Endometrium (tissue), 2 donors: Measurements from ENCODE around the gene SDC3.

Source experiments
- FAIRE-seq: peaks from 2 replicates; lab custom pipeline; 2012; peaks lifted over from hg19 to GRCh38; lab: Jason Lieb, UNC
- donor health status: control.
- donor health status: control.

SDC3 gene

DNA sequence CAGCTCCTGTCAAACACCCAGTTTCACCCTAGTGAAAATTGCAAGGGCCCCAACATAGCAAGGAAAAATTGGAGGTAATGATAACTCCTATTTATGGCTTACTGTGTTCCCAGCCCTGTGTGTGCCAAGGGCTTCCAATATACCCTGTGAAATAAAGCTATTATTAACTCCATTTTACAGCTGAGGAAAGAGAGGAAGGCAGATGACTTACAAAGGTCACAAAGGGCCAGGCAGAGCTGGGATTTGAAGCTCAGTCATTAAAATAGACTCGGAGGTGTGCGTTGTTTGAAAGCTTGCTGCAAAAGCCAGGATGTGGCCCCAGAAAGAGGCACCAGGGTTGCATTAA lies 20.2 kb upstream of the SDC3 start:
- no peak for FAIRE-seq

DNA sequence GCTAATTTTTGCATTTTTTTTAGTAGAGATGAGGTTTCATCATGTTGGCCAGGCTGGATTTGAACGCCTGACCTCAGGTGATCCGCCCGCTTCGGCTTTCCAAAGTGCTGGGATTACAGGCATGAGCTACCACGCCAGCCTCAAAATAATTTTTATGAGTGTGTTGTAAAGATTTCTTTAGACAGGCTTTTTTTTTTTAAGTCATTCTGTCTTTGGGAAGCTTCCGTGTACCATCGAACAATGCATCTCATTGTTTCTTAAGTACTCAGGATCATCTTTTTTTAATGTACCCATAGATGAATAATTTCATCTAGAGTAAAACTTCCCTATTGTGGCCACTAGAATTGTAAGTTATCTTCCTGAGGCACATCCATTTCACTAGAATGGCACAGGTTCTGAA lies 19.6 kb upstream of the SDC3 start:
- no peak for FAIRE-seq

DNA sequence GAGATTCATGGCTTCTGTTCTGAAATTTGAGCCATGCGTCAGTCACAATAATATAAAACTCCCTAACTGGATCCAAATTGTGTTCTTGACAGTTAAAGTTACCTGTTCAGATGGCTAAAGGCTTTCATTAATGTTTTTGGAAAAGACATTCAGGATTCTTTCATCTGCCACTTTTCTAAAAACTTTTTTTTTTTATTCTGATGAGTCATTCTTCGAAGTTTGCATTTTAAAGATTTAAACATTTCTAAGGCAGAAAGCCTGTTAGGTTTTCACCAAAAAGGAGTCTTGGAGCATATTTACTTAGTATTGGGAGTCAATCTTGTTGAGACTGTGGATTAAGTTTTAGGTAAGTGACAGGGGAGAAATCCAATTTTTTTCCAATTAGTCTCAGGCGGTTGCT lies 18.9 kb upstream of the SDC3 start:
- FAIRE-seq: no peak

DNA sequence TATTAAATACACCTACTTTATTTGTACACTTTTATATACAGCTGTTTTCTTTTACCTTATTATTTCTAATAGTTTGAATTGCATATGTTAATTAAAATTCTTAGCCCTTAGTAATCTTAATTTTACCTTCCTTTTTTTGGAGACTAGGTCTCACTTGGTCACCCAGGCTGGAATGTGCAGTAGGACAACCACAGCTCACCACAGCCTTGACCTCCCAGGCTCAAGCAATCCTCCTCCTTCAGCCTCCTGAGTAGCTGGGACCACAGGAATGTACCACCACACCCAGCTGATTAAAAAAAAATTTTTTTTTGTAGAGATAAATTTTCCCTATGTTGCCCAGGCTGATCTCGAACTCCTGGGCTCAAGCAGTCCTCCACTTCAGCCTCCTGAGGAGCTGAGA lies 15.0 kb upstream of the SDC3 start:
- FAIRE-seq: no peak

DNA sequence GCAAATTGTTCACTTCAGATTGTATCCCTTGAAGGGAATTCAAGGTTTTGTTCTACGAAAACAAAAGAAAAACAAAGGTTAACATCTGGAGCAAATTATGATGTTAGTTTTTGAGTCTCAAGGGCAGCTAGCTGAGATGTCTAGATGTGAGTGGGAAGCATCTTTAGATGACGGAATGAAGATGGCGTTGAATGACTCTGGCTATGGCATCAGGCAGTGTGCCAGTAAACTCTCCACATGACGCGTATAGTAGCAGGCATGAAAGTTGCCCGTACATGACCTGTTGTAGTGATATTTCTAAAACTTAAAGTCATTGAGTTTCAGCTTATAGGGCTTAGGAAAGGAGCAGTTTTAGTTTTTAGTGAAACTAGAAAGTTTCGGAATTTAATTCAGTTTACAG lies 12.3 kb upstream of the SDC3 start:
- FAIRE-seq: no peak

DNA sequence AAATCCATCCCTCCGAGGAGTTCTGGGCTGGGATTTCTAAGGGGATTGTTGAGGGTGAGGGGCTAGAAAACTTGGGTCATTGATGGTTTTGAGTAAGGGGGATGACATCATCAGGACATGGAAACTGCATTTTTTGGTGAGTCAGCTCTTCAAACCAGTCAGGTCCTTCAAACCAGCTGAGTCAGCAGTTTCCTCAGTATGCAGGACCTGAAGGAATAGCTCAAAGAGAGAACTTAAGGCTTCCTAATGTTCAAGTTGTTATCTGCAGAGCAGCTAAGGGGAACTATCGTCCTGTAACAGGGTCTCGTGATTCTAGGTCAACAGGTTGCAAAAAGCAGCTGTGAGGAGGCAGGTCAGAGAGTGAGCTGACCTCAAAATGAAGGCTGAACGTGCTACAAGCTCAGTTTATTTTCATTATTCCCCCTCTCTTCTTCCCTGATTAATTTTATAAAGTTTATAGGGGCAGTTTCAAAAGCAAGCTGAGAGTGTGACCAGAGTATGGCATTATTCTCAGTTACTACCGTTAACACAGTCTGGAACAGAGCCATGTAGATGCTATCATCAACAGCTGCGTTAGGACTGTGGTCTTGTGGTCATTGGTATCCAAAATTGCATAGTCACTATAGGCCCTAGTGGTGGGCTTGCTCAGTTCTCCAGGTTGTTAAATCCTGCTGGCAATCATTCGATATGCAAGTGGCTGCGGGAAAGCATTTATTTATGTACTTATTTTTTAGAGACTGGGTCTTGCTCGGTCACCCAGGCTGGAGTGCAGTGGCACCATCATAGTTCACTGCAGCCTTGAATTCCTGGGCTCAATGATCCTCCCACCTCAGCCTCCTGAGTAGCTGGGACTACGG lies 10.7 kb upstream of the SDC3 start:
- FAIRE-seq: peak; percentile 65

DNA sequence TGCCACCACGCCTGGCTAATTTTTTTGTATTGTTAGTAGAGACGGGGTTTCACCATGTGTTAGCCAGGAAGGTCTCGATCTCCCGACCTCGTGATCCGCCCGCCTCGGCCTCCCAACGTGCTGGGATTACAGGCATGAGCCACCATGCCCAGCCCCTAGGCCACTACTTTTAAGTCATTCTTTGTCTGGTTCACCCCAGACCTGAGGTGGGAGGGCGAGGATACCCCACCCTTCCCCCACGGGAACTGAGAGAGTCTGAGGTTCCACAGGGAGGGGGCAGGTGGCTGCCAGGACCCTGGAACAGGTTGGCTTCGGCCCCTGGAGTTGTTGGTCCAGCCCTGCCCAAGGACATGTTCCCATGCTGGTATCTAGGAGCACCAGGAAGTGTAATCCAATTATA lies 7.7 kb upstream of the SDC3 start:
- FAIRE-seq: no peak

DNA sequence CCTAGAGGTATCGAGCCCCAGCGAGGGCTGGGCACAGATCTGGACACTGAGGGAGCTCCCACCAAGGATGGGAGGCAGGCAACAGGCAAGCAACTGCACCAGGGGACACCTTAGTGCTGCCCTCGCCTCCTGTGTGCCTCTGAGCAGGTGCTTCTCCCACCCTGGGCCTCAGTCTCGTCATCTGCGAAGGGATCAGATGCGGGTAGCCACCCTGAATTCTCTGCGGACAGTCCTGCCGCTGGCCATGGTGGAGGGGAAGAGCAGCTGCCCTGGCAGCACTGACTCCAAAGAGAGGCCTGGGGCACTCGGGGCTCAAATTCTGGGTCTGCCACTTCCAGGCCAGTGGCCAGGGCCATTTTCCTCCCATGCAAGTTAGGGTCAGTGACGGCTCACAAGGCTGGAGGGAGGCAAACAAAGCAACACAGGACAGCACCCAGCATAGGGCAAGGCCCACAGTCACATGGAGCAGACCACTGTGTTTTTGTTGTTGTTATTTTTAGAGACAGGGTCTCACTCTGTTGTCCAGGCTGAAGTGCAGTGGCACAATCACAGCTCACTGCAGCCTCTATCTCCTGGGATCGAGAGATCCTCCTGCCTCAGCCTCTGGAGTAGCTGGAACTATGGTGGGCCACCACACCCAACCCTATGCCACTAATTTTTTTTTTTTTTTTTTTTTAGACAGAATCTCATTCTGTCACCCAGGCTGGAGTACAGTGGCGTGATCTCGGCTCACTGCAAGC lies 7.1 kb upstream of the SDC3 start:
- FAIRE-seq: no peak

DNA sequence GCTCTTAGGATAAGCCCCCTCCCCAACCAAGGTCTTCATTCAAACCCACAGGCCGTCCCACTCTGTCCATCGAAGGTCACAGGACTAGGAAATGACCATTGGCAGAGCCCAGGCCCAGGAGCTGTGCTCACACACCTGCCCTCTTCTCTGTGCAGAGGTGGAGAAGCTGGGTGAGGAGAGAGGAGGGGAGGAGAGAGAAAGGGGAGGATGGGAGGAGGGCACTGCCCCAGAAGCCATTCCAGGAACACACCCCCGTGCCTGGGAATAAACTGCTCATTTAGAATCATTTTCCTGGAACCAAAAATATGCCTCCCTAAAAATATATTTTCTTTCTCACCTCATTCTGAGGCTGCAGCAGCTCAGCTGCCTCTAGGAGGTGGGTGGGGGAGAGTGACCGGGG lies 6.4 kb upstream of the SDC3 start:
- FAIRE-seq: no peak

DNA sequence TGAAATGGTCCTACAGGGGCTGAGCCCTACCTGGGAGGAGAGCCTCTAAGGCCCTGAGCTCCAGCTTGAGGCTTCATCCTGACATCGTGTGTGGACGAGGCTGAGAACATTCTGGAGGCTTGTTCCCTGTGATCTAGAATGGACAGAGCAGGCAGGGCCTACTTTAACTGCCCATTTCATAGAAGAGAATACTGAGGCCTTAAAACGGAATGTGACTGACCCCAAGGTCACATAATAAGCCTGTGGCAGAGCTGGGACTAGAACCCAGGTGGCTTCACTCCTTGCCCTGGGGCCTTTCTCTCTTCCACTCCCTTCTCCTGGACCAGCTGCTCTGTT lies 6.0 kb upstream of the SDC3 start:
- no peak for FAIRE-seq

DNA sequence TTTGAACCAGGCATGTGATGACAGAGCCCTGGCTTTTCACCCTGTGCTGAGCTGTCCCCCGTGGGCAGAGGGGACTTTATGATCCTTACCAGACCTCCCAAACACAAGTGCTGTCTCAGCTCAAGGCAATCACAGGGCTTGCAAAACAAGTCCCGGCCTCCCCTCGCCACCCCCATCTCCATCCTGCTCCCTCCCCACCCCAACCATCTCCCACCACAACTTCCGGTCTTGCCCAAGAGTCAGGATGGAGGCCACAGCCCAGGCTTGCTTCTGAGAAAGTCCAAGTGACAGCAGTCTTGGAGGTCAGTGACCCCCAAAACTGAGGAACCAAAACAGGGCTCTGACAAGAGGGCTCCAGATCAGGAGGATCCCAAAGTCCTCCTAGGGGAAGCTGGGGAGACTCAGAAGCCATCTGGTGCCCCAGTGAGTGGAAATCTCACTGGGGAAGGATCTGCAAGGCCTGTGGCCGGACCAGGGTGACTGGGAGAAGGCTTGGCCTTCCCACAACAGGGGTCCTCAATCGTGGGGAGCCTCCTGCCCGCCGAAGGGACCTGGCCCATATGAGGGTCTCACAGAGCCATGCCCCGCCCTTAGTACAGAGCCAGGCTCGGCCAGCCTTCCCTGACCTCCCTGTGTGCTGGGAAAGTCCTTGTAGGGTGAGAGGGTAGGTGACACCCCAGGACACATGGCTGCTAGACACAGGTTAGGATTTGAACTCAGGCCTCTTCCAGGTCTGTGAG lies 4.5 kb upstream of the SDC3 start:
- FAIRE-seq: no peak

DNA sequence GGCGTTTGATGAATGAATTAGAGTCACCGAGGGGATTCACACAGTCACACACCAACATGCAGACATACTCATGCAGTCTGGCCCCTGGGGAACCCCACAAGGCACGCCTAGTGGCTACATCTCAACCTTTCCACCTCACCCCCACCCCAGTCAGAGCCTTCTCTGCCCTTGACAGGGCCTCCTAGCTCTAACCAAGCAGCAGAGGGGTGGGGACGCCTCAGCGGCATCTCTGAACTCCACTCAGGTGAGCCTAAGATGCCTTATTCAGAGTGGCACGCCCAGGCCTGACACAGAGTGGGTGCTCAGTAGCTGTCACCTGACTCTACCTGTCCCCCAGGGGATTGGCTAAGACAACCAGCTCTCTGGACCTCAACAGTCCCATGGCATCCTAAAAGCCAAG lies 3.7 kb upstream of the SDC3 start:
- no peak for FAIRE-seq

DNA sequence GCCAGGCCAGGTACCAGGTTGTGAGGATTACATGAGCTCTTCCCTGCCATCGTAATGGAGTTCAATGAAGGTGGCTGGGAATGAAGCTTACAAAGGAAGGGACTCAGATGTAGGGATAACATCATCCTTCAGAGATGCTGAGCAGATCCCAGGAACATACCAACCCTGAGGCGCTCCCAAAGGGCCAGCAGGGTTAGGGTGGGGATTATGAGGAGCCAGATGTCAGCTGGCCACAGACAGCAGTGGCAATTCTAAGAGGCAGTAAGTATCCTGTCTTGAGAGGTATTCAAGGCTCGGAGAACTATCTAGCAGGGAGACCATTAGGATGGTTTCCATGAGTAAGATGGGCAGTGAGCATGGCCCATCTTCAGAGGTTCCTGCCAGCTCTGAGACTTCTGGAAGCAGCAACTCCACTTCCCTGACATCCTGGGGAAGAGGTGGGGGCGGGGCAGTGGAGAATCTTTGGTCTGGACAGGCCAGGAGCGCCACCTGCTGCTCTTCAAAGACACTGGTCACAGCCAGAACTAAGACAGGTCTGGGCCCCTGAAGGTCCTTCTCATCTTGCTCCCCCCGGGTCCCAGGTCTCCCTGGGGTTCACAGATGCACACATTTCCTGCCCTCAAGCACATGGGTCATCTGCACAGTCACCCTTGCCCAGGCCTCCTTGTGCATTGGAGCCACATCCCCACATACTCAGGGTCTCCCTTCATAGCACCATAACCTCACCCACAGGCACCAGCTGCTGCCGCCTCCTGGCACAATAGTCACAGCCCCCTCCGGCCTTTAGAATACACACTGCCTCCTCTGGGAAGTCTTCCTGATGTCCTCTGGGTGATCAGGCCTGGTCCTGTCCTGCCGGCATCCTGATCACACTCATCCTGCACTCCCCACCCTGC lies 2.7 kb upstream of the SDC3 start:
- FAIRE-seq: no peak

DNA sequence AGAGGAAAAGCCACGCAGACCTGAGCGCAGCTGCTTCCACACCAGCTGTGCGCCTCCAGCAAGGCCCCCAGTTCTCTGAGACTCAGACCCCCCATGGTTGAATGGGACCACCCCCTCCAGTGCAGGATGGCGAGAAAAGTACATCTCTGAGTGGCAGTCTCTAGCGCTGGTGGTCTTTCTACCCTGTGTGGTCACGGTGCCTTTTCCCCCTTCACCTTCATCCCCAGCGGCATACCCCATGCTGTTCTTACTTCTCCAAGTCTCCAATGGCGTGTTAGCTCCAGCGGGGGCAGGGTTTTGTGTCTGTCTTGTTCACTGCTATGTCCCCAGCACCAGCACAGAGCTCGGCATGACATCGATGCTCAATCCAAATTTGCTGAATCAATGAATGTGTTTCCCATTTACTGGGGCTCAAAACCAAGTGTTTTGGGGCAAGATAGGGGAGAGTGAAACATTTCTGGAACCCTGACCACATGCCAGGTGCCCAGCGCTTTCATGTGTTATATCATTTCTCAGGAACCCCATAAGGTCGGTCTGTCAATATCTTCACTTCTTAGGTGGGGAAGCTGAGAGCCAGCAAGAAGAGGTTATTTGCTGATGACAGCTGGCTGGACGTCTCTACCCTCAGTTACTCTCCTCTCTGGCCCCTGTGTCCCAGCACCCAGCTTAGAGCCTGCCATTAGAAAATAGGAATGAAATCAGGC lies 959 bp upstream of the SDC3 start:
- no peak for FAIRE-seq

DNA sequence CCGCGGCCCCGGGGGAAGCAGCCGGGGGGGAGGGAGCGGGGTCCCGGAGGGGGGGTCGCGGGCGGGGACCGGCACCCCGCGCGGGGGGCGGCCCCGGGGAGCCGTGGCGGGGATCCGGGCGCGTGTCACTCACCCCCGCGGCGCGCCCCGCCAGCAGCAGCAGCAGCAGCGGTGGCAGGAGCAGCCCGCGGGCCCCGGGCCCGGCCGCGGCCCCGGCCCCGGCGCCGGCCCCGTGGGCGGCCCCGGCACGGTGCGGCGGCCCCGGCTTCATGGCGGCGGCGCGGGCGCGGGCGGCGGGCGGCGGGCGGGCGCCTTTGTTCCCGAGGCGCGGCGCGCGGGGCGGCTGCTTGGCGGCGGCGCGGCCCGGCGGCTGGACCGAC lies 252 bp downstream of the SDC3 start:
- no peak for FAIRE-seq

DNA sequence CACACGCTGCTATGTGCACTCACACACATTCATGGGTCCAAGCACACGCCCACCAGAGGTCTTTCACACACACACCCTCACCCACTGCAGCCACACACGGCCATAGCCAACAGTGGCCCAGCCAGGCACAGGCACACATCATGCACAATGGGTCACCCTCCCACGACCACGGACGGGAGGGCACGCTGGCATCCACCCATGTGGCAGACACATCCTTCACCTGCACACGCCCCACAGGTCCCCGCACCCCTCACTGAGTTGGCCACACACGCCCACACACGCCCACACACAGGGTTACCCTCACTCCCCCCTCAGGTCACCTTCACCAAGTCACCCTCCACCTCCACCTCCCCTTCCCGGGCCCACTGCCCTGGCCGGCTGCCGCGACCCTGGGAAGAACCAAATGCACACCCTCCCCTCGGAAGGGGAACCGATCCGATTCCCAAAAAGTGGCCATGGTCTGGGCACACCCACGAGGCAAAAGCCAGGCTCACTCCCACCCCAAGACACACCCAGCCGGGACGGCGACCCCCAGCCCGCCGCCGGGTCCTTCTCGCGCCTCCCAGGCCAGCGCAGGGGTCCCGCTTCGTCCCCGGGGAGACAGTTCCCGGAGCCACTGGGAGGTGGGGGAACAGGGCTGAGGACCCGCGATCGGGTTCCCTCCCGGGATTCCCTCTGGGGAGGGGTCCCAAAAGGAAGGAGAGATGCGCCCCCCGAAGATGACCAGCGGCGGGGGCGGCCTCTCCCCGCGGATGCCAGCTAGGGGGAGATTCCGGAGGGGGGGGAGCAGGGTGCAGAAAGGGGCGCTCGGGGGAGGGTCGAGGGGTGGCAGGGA lies 860 bp downstream of the SDC3 start:
- no peak for FAIRE-seq

DNA sequence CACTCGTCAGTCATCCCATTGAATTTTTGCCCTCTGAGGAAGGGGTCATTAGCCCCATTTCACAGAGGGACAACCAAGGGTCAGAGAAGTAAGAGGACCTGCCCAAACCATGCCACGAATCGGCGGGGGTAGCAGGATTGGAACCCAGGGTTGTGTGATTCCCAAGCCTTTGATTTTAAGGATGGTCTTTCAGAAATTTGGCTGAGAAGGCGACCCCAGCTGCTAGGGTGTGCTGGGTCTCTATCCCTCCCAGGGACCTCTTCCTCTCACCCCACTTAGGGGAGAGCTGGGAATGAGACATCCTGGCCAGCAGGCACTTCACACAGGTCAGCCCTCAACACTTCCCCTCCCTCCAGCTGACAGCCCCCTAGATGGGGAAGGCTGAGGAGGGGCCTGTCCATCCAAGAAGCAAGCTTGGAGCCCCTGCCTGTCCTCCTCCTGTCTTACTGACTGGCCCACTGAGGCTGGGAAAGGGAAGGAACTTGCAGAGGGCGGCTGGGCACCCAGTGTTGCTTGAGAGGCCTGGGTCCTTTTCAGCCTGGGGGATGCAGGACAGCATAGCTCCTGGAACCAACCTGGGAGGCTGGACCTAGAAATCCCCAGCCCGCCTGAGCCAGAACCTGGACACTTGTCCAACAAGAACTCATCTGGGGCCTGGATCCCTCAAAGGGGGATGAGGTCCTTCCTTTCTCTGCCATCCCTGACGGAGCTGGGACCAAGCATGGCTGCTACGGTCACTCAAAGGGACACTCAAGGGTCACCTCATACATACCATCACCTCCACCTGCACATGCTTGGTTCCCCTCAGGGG lies 1.7 kb downstream of the SDC3 start:
- FAIRE-seq: no peak

DNA sequence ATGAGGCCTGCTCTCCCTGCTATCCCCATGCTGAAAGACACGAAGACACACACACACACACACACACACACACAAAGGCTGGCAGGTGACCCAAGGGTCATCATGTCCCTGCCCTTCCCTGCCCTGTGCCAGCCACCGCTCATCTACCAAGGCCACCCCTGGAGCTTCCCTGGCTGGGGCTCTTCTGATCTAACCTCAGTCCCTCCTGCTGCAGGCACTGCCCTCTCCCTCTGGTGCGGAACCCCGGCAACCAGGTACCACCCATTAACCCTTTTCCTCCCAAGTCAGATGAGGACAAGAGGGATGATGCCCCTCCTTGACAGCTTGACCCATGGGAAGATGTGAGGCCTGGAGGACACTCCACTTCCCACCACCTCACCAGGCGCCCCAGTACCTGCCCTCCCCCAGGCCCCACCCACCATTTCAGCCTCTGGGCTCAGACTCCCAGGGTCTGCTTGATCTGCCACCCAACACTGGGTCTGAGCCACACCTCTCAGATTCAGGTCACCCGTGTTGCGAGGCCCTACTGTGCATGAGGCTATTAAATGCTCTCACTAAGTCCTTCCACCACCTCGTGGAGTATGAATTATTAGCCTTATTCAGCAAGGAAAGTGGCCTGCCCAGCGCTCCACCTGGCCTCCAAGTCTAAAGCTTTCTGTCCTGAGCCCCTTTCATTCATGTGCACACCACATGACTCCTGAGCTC lies 2.5 kb downstream of the SDC3 start:
- FAIRE-seq: no peak

DNA sequence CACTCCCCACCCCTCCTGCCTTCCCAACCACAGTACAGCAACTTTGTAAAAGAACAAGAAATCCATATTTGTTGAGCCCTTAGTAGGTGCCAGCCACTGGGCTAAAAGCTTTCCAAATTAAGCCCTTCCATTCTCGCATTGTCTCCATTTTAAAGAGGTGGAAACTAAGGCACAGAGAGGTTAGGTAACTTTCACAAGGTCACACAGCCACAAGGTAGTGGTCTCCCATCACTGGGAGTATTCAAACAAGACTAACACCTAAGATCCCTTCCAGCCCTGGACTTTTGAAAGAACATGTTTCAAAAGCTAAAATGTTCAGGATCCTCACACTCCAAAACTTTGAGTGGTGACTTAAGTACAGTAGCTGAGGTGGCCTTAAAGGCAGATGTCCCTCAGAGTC lies 3.2 kb downstream of the SDC3 start:
- FAIRE-seq: no peak
